GM21528 (cell line): Measurements from ENCODE around the gene ATP5PB.

Experiments
- ATAC-seq: cut with Tn5 transposase; IDR thresholded peaks from one replicate; pipeline ENCODE4 v1.9.1; 2021; ENCODE audit warnings: mild to moderate bottlenecking, moderate library complexity; ENCODE audit not compliant: unreplicated experiment, low FRiP score

Gene ATP5PB

DNA sequence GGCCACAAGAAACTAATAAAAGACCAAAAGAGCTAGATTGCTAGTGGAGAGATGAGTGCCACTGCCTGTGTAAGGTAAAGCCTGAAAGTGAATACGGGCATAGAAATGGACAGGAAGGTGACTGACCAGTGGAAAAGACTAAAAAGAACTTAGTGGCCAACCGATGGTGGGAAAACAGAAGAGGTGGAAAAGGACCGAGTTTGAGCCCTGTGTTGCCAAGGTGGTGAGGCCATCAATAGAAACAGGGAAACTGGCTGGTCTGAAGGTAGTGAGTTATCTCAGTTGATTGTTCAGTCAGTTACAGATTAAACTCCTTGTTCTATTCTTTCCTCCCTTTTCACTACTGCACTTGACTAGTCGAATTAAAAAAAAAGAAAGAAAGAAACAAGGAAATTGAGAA, 2.7 kb upstream of the ATP5PB start:
- ATAC-seq: no peak

DNA sequence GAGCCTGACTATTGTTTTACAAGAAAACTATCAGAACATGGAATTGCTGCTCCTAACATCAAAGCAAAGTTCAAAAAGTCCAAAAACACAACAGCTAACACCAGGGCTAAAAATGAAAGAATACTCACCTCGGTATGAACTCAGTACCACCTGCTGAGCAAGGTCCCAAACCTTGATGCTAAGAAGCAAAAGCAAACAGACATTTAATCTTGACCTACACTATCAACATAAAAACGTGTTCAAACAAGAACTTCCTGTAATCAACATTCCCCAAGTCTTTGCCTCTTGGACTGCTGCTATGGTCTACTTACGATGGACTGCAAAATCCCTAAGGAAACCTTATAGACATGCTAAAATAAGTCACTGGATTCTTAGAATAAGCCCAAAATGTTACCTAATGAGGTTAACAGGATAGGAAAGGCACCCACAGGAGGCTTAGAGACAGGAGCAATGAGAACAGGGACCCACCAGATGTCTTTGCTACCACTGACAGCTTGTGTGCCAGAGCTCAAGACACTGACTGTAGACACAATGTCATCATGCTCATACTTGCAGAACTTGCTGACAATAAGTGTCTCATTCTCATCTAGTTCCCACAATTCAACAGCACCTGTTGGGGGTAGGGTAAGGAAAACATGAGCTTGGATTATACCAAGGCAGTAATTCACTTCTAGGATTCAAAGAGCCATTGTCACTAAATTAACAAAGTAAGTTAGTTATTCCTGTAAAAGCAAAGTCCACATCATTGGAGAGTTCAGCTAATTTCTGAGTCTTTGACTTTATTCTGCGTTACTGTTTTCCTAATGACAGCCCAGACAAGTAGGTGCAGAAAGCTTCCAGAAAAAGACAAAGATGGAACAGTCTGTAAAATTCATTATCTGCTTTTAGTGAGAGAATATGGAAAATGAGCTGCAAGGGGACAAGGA, 2.0 kb upstream of the ATP5PB start:
- ATAC-seq: no peak

DNA sequence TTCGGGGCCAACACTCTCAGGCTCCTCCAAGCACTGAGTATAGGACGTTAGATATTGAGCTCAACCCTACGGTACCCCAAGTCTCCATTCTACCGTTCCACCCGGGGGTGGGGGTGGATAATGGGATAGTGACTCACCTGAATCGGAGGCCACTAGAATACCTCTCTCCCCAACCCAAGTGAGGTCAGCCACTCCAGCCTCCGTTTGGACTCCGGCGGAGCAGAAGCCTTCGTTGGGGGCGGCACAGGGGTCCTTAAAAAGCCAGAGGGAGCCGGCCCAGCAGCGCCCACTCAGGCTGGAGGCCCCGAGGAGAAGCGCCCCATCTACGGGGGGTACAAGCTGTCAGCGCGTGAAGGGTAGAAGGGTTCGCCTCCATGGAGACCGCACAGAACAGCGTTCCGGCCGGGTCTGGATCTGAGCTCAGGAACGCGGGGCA, 764 bp upstream of the ATP5PB start:
- peak; percentile 29 for ATAC-seq

DNA sequence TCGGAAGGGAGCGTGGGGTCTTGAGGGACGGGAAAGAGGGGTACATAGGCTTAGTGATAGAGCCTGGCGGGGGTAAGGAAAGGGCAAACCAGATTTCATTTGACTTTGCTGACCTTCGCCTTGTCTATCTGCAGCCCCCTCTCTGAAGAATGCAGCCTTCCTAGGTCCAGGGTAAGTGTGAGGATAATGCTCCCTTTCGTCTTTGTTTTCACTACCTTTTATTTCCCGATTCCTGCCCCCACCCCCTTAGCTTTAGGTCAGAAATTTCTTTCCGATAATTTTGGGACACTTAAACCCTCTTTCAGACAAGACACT, 396 bp downstream of the ATP5PB start:
- ATAC-seq: no peak

DNA sequence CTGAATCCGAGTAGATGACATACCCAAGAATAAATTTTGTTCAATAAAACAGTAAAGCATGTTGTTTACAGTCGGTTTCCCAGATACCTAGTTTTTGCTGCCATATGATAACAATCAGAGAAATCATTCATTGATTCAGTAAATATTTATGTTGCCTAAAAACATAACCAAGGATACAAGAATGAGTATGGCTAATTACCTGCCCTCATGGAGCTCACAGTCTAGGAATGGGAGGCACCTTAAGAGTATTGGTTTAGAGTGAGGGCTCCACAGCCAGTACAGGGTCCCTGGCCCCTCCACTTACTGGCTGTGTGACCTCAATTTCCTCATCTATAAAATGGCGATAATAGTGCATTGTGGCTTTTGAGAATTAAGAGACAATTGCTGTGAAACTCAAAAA, 921 bp downstream of the ATP5PB start:
- ATAC-seq: no peak

DNA sequence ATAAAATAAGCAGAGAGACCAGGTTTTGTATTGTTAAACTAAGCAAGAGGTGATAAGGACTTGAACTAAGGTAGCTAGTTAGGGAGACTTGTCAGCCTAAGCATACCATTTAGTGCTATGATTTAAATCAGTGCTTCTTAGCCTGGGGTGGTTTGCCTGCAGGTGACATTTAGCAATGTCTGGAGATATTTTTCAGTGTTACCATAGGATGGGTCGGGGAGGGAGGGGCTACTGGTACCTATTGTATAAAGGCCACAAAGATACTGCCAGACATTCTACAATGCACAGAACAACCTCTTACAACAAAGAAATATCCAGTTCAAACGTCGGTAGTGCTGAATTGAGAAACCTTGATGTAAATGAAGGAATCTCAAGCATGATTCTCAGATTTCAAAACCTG, 3.3 kb downstream of the ATP5PB start:
- no peak for ATAC-seq

DNA sequence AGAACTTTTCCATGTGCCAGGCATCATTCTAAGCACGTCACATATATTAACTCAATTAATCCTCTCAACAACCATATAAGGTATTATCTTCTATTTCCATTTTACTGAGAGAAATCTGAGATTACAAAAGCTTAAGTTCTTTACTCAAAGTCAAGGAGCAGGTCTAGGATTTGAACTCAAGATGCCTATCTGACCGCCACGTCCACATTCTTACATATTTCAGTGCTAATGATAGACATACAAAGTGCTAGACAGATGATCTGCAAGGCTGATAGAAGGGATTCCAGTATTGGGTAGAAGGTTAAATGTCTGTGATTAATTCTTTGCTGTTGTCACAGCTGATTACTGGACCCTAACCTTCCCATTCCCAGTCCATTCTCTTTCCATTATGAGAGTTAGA, 4.4 kb downstream of the ATP5PB start:
- no peak for ATAC-seq

DNA sequence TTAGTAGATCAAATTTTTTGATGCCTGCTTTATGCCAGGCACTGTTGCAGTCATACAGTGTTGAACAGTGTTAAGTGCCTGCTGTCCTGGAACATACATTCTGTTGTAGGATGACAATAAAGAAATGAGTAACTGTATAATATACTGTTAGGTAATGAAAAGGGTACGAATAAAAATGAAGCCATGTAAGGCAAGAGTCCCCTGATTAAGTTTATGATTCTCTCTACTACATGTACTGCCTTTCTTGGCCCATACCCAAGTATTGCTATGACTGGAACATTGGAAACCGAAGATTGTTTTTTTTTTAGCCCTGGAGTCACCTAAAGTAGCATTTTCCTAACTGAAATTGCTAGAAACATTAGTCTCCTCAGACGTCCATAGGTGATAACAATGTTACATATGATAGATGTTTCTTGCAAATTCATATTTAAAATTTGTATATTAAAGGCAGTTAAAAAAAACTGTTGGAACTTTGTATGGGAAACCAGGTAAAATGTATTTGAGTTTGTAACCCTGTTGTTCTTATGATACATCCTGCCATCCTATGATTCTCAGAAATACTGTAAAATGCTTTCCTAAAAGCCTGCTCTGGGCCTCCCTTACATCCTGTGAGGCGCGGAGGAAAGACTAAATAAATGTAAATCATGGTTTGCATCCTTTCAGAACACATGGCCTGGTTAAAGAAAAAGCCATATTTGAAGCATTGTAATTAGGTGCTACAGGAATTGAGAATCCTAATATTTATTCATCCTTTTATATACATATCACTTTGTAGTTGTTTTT, 5.8 kb downstream of the ATP5PB start:
- no peak for ATAC-seq

DNA sequence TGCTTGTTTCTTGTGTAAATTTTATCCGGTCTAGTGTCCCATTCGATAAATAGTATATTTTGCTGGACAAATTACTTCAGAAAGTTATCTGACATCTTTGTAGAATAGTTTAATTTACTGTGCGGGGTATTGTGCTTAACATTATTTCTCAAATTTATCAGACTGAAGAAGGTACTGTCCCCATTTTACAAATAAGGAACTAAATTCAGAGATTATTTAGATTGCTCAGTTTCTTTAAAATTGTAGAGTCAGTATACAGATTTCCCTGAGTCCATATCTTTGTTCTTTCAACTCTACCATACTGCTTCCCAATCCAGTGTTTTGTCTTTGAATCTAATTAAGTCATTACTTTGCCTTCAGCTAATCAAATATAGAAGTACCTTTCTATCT, 6.4 kb downstream of the ATP5PB start:
- ATAC-seq: no peak

DNA sequence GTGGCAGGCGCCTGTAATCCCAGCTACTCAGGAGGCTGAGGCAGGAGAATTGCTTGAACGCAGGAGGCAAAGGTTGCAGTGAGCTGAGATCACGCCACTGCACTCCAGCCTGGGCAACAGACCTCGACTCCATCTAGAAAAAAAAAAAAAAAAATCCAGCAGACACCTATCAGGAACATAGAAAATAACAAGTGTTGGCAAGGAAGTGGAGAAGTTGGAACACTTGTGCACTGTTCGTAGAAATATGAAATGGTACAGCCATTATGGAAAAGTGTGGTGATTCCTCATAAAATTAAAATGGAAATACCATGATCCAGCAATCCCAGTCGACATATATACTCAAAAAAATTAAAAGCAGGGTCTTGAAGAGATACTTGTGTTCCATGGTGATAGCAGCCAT, 12.5 kb downstream of the ATP5PB start:
- ATAC-seq: no peak

DNA sequence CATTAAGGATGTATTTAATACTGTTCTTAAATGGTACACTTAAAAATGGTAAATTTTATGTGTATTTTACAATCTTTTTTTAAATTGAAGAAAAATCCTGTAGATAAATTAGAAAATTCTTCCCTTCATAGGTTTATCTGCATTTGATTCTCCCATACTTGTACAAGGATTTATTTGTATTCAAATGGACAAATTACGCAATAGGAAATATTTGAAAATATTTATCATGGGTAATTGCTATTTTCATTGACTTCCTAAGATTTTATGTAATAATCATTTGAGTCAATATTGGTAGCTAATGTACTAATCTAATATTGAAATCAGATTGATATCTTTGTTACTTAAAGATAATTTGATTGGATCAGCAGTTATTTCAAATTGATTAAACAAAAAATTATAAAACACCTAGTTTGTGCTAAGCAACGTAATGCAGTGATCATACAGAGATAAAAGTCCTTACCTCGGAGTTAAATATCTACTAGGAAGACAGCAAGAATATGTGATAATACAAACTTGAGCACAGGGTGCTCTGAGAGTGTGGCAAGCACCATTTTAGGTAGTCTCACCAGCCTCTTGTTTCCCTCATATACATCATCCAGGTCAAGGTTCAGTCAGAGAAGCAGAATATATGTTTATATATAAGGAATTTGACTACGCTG, 13.2 kb downstream of the ATP5PB start:
- no peak for ATAC-seq

DNA sequence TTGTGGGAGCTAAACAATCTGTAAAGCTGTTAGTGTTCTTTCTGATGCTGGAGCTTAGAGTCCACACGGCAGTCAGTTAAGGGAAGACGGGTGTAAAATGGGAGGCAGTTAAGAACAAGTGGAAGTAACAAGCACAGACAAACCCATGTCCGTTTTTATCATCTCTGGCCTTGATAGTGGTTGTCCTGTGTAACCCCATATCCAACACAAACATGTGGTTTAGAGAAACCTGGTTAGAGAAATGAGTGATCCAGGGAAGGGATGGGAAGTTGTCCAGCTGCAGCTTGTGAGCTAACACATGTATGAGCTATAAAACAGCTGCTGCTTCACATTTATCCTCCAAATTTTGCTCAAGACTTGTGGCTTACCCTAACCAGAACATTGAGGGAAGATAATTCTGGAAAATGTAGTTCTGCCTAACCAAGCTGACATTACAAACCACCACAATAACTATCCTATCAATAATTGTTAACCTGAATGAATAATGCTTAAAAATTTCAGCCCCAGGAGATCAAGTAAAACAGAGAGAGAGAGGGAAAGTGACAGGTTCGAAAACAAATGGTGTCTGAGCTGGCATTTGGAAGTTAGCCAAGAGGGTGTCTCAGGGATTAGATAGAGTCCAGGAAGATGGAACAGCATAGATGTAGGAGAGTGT, 13.9 kb downstream of the ATP5PB start:
- no peak for ATAC-seq

DNA sequence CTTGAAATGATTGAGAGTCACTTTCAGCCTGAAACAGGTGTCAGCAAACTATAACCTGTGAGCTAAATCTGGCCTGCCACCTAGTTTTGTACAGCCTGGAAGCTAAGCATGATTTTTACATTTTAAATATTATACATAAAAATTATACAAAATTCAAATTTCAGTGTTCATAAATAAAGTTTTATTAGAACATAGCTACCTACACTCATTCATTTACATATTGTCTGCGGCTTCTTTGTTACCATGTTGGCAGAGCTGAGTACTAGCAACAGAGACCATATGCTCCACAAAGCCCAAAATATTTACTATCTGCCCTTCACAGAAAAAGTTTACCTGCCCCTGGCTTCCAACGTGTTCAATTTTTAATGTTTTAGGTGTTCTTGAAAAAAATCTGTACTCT, 16.5 kb downstream of the ATP5PB start:
- ATAC-seq: no peak

DNA sequence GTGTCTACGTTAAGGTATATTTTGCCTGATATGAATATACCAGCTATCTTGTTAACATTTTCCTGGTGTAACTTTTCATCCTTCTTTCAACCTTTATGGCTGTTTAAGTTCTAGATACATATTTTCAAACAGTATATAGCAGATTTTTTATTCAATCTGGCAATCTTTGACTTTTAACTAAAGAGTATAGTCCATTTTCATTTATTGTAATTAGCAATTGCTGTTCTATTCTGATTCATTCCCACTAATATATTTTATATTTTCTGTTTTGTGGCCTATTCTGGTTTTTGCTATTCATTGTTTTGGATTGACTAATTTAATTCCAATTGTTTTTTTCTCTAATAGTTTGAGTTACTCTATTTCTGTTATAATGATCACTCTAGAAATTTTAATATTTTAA, 17.2 kb downstream of the ATP5PB start:
- no peak for ATAC-seq

DNA sequence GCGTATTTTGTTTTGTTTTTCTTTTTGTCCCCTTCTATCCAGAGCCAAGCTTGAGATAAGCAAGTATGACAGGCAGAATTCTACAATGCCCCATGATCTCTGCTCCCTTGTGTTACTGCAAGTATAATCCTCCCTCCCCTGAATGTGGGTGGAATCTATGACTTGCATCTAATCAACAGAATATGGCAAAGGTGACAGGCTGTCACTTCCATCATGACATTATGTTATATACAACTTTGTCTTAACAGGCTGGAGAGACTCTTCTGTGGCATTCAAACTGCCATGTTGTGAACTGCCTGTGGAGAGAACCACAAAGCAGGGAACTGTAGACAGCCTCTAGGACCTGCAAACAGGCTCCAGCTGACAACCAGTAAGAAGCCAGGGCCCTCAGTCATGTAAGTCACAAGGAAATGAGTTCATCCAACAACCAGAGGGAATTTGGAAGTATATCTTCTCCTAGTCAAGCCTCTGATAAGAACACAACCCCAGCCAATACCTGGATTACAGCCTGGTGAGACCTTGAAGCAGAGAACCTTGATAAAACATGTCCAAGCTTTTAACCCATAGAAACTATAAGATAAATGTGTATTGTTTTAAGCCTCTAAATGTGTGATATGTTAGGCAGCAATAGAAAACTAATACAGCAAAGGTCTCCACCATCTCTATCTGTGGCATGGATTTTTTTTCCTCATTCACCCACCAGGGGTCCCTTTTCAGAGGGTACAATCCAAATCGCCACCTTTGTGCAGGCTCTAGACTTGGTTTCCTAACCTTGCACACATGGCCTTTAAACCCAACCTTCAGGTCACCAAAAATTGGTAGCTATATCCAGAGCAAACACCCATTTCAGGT, 18.8 kb downstream of the ATP5PB start:
- no peak for ATAC-seq

DNA sequence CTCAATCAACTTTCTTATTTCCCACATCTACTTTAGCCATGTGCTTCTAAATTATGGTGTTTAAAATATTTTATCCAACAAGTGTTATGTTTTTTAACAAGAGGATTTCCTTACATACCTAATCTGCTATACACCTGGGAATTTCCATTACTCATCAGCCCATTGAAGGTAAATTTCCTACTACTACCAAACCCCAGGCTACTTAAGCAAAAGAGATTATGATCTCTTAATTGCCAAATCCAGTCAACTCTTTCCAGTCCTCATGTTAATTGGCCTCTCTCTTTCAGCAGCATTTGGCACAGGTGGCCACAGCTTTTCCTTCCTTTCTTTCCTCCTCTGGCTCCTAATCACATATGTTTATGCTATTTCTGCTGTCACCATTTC, 19.4 kb downstream of the ATP5PB start:
- no peak for ATAC-seq

DNA sequence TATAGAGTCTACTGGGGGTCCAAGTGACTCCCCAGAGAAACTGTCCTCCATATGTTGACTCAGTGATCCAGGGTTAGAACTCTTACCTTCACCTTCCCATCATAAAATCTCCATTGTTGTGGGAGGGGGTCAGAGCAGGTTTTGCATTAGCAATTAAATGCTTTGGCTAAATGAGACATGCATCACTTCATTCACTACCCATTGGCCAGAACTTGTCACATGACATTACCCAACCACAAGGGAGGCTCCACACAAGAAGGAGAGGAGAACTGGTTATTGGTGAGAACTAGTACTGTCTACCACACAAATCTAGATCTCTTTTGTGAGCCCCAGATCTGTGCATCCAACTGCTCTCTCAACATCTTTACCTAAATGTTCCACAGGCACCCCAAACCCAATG, 20.3 kb downstream of the ATP5PB start:
- no peak for ATAC-seq

DNA sequence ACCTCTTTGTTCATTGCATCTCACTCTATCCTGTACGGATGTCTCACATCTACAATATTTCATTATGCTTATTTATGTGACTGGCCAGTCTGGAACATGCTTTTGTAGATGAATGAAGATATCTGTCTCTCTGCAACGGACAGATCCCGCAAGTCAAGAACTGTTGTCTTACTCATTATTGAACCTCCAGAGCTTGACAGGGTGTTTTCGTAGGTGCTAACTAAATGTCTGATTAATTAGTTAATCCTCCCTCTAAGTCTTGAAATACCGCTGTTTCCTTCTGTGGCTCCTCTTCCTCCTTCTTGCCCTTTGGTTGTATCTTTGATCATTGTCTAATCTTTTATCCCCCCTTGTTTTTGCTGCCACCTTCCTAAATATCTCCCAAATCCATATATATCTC, 21.3 kb downstream of the ATP5PB start:
- ATAC-seq: no peak

DNA sequence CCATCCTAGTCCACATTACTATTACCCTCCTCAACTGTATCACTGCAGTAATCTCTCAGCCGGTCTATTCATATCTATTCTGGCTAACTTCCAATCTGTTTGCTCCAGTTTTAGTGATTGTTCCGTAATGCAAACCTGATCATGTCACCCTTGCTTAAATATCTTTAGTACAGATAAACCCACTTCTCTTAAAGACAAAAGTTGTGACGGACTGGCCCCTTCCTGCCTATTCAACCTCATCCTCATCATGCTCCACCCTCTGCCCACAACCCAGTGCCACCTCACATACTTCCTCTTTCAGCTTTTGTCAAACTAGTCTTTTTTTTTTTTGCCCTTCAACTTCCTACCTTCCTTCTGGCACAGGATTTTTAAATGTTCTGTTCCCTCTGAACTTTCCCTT, 21.7 kb downstream of the ATP5PB start:
- no peak for ATAC-seq

DNA sequence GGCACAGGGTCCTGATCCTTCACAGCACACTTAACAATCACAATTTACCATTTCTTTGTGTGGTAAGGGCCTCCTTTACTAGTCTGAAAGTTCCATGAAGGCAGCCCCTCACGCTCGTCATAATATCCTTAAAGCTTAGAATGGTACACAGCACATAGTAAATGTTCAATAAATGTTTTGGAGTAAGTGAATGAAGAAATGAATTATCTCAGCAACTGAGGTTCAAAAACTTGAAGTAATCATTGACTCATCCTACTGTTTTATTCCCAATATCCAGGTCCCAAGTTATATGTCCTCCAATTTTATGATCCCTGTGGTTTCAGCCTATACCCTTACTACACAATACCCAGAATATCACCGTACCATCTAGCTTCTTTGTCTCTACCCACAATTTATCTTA, 22.3 kb downstream of the ATP5PB start:
- ATAC-seq: no peak
